ENCODE results near the gene SRGAP2C.
"Not testable (repeated sequence)": the region's sequence is repeated elsewhere in the genome, so short reads cannot be mapped to it uniquely, and the experiment has no call there.

Gene SRGAP2C

DNA sequence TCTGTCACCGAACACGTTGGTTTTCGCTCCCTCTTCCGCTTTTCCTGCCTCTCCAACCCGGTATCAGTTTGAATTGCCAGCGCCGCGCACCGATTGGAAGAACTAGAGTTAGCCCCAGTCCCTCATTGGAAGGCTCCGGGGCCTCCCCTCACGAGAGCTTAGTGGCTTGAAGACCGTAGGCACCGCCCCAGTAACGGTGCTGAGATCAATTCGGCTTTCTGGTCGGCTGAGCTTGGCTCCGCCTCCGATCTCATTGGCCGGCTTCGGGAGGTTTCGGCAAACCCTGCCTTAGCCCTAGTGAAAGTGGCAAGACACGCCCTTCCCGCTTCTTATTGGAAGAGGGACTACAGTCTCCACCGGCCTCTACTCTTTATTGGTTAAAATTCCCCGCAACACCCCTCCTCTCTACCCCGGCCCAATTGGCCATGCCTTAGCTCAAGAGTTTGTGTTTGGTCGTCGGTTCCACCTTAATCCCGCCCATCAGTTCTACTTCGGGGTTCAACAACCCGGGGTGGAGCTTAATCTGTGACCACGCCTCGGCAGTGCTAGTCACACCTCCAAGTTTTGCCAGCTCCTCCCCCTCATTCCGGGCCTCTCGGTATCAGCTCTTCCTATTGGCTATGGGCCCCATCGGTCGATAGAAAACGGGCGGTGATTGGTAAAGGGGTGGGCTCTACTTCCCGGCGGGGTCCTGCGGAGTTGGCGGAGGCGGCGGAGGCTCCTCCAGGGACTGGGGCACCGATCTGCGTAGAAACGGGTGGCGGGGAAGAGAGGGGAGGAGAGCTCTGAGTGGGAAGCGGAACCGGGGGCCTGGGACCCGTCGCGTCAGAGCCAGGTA is at the start of gene SRGAP2C, which contains the start of gene FAM72B:
TSS of gene SRGAP2C (plus strand) at position 686 of the 838 bp plus-strand sequence. CDS start 2,472 bp downstream, outside the sequence.
TSS of gene FAM72B (minus strand) at position 51 of the 838 bp plus-strand sequence. CDS start 851 bp downstream, outside the sequence.
- peak; percentile 79 for DNase-seq (ENCODE audit: low read depth, low spot score)

DNA sequence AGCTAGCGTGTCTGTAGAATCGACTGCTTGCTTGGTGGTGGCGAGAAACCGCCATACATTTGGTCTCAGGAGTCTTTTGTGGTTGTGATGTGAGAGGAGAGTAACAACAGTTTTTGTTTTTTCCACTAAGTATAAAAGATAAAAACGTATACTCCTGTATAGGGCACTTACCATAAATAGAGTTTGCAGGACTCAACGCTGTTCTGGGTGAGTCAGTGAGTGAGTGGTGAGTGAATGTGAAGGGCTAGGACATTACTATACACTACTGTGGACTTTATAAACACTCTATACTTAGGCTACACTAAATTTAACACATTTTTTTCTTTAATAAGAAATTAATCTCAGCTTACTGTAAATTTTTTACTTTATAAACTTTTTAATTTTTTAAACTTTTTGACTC is 44.4 kb upstream of the SRGAP2C start:
- DNase-seq (ENCODE audit: low read depth, low spot score) = not testable (repeated sequence)

DNA sequence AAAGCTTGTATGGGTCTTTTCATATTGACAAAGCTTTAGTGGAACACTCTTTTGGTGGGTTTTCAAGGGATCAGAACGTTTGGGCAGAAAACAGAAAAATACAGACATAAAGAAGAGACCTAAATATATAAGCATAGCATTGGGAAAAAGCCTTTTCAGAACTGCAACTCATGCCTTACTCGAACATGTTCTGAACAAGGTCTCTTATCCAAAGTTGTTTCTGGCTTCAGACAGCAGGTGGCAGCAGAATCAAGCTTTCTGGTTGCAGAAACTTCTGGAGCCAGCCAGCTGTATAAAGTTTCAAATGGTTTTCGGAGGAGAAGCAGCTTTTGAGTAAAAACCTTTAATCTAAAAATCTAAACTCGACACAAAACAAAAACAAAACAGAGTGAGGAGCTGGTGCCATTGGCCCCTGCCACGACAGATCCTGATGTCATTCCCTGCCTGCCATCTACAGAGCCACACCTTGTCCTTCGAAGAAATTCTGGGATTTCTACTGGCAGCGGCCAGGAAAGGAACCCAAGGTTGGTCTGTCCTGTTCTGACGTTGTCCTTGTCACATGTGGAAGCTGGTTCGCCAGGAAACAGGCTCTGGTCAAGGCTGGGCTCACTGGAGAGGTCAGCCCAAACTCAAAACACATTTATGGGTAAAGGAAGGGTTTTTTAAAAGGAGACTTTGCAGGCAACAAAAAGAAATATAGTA is 36.1 kb upstream of the SRGAP2C start:
- not testable (repeated sequence) for DNase-seq (ENCODE audit: low read depth, low spot score)

DNA sequence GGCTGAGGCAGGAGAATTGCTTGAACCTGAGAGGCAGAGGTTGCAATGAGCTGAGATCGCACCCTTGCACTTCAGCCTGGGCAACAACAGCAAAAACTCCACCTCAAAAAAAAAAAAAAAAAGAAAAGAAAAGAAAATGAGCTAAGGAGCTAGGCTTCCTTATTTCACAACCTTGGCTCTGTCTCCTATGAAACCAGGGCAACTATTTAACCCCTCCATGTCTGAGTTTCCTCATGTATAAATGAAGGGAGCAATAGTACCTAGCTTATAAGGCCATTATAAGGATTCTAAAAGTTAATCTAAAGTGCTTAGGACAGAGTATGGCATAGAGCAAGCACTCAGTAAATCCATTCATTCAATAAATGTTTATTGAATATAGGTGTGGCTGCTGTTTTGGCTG is 33.5 kb upstream of the SRGAP2C start:
- DNase-seq (ENCODE audit: low read depth, low spot score) = not testable (repeated sequence)

DNA sequence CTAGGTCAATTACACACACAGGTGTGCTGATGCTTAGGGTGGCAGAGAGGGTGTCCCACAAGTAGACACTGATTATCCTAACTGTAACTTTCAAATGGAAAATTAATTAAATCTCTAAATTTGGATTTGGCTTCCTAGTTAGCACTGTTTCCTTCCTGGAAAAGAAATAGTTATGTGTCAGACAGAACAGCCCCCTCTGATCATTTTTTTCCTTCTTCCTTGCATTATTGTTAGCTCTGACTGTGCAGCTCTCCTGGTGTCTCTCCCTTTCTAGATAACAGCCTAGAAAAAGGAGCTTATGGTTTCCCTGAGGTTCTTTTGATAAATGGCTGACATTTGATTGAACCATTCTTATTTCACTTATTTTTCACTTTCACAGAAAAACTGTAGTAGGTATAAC is 32.0 kb upstream of the SRGAP2C start:
- not testable (repeated sequence) for DNase-seq (ENCODE audit: low read depth, low spot score)

DNA sequence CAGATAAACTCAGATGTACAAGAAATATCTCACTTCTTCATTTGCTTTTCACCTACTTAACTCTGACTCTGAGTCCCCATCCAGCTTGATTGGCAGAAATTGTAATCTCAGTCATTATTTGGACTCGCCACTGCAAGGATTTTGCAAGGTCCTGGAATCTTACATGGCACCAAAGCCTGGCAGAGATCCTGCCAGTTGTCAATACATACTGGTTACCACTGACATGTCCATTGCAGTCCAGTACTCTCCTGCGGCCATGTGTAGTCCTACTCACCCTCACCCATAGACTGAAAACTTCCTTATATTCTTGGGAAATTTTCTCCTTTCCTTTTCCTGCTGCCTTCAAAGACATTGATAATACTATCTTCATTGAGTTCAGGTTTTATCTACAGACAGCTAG is 30.0 kb upstream of the SRGAP2C start:
- DNase-seq (ENCODE audit: low read depth, low spot score) = not testable (repeated sequence)

DNA sequence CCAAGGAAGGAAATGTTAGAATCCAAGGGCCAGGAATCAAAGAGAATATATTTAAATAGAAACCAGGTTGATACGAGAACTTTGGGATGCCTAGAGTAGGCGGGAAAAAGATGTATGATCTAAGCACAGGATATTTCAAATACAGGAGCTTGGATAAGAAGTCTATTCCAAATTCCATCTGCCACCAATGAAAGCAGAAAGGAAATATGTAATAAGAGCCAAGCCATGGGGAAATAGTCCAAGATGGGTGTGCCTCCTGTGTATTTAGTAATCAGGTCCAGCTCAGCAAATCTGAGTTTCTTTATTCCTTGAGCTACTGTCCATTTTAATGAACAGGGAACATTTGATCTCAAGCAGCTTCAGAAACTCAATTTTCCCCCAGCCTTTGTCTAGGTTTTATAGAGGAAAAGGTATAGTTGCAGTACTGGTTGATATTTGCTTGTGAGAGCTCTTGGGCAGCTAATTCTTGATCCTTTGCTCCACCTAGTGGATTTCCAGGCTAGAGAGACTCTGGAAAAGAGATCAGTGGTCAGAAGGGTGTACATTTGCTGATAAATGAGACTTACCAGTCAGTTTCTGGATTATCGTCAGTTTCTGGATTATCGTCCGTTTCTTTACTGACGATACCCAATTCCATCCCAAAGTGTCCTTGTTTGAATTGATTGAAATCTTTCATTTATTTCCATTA is 29.0 kb upstream of the SRGAP2C start:
- not testable (repeated sequence) for DNase-seq (ENCODE audit: low read depth, low spot score)

DNA sequence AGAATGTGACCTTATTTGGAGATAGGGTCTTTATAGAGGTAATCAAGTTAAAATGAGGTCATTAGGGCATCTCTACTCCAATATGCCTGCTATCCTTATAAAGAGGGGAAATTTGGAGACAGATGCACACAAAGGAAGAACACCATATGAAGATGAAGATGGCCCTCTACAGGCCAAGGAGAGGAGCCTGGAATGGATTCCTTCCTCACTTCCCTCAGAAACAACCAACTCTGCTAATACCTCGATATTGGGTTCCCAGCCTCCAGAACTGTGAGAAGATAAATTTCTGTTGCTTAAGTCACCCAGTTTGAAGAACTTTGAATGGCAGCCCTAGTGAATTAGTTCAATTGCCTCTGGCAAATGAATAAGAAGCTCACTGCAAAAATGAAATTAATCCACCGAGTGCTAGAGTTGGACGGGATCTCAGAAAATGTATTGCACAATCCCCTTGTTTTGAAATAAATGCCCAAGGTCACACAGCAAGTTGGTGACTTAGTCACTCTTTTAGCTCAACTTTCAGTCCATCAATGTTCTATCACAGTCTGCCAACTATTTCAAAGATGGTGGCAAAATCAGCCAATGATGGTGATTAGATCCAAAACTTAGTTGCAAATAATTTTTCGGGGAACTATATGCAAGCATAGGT is 27.7 kb upstream of the SRGAP2C start:
- not testable (repeated sequence) for DNase-seq (ENCODE audit: low read depth, low spot score)

DNA sequence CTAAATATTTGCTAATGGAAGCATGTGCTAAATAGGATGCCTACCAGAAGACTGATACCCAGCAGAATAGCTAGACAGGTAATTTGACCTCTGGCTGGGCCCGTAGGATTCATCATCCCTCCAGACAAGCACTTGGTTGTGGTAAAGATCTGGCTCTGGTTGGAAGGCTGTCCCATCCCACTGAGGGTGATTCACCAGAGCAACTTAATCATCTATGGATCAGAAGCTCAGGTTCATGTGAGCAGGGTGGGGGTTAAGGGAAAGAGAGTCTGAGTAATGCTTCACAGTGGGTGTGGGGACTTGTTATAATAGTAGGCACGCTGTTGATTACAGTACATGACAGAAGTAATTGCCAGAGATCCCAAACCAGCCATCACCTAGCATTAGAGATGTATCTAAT is 27.2 kb upstream of the SRGAP2C start:
- DNase-seq (ENCODE audit: low read depth, low spot score) = not testable (repeated sequence)

DNA sequence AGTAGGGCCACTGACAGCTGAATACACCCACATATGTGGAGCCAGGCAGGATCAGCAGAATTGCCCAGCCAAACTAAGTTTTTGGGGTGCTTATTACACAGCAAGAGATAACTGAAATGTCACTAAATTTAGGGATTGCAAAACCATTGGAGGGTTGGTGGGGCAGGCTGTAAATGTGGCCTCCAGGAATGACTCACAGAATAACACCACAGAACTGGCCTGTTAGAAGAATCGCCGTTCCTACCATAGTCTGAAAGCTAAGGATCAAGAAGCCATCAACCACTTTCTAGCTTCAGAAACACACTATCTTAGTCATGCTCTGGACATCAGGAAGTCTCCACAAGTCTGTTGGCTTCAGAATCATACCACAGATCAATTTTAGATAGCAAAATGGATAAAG is 24.7 kb upstream of the SRGAP2C start:
- not testable (repeated sequence) for DNase-seq (ENCODE audit: low read depth, low spot score)

DNA sequence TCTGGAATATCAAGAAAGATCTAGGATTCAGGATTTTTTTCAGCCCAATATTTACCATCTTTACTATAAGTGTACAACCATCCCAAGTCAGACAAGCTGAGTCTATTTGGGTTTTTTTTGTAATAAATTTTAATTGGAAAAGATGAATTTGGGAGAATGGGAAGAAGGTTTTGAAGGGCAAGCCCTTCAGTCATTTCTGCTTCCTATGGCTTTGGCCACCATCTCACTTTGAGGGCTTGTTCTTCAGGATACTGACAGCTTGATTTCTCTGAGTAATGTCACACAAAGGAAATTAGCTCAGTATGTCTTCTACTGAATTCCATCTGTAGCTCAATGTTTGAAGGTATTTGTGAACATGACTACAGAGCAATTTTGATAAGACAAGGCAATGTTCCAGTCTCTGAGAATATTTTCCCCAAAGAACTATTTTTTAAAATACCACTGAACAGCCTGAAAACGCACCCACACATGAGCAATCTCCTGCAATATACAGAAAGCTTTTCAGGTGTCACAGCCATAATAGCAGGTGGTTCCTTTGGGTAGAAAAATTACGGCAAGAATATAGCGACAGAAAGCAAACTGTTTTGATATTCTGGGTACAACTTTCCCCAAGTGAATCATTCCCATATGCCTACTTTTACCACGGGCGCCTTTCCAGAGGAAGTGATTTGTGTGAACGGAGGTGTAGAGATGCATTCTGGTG is 23.4 kb upstream of the SRGAP2C start:
- not testable (repeated sequence) for DNase-seq (ENCODE audit: low read depth, low spot score)

DNA sequence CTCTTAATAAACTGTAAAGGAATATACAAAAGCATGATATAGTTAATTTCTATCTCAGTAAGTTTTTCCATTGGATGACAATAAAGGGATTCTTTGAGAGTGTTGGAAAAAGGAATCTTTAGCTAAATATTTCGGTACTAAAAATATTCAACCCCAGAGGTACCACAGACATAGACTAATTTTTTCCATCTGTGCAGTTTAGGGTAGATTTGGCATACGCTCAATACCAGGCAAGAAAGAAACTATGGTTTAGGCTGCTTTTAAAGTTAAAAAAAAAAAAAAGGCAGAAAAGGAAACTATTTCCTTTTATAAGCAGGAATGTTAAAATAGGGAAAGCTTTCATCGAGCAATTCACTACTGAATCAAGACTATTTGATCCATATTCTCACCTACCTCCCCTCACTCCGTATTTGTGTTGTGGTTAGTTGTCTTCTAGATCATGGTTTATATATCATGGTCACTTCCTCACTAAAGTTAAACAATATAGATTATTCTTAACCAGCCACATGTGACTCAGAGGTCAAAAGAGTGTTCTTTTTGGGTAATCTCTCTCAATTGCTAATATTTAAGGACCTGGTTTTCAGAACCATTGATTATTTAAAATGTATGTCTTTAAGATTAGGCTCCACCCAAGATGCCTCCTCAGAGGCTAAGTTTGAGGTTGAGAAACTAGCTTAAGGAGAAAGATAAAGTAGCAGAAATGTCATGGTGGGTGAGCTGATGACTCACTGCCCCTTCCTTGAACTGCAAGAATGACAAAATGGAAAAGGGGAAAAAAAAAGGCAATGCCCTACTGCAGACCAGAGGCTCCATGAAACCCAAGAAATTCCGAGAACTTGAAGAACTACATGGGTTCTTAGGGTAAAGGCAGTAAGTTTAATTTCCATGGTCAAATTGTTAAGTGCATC is 20.7 kb upstream of the SRGAP2C start:
- not testable (repeated sequence) for DNase-seq (ENCODE audit: low read depth, low spot score)

DNA sequence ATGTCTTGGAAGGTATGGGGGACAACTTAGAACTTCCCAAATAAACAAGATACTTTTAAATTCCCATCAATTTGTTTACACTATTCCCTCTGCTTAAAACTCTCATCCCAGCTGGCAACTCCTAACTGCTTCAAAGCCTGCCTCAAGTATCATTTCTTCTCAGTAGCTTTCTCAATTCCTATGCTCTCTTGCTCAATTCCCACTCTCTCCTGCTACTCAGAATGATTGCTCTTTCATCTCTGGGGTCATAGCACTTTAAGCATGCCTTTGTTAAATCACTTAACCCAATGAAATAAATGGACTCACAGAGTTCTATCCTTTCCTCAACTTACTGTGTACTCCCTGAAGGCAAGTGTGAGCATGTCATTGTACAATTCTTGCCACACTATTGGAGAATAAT is 19.5 kb upstream of the SRGAP2C start:
- not testable (repeated sequence) for DNase-seq (ENCODE audit: low read depth, low spot score)

DNA sequence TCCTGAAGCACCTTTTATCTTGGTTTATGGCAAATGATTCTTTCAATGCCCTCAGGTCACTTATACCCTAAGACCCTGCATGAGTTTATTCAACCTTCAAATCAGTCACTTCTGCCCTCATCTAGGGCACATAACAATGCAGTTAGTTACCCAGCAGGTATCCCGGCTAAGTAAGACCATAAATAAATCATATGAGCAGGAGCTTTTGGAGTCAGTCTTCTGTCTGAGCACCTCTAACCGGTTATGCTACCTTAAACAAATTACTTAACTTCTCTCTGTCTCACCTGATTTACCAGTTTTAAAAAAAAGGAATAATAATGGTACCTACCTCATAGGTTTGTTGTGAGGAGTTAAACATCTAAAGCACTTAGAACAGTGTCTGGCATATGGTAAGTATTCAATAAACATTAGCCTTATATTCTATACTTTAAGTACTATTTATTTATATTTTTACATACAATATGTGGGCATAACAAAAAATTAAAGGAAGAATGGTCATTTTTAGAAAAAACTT is 17.5 kb upstream of the SRGAP2C start:
- not testable (repeated sequence) for DNase-seq (ENCODE audit: low read depth, low spot score)

DNA sequence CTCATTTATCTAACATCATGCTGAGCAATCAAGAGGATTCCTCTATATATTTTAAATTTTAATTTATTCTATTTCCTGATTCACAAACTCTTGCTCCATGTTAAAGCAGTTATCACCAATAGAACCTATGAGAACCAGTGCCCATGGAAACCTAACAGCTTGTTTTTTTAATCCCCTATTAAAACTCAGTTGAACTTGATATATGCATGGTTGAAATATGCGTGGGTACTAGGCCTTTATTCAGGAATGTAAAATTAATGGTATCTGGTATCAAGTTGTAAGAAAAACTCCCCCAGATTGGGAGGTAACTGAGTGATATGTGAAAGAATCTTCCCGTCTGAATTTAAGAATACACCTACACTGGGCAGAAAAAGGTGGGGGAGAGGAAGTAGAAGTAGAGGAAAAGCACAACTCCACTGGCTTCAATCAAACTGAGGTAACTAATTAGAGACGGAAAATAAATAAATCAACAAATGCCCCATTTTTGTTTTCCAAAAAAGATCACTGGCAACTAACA is 16.6 kb upstream of the SRGAP2C start:
- not testable (repeated sequence) for DNase-seq (ENCODE audit: low read depth, low spot score)

DNA sequence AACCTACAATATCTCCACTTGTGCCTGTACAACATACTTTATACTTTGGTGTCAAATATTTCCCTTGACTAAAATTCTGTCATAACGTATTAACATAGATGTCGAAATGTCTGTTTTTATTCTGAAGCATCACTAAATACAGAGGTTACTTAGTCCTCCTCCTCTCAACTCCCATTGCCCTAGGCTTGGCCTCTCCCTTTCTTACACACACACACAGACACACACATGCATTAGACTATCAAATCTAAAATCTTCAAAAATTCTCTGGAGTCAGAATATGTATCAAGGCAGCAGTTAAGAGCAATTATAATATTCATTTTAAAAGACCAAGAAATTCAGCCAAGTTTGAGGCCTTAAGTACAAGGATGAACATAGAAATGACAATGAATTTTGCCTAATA is 8.1 kb upstream of the SRGAP2C start:
- not testable (repeated sequence) for DNase-seq (ENCODE audit: low read depth, low spot score)

DNA sequence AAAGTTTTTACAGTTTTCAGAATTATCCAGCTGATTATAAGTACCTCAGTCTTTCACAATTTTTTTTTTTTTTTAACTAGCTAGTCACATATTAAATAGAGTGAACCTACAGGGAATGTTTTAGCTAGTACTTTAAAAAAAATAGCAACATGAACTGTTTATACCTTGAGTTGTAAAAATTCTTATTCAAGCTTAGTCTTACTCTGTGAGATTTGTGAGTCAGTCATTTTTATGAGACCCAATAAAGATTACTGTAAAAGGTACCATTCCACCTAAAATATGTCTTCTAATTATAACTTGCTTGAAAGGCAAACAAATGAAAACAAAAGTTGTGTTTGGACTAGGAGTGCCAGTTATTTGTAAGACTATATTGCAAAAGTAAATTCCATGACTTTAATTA is 6.6 kb upstream of the SRGAP2C start:
- not testable (repeated sequence) for DNase-seq (ENCODE audit: low read depth, low spot score)

DNA sequence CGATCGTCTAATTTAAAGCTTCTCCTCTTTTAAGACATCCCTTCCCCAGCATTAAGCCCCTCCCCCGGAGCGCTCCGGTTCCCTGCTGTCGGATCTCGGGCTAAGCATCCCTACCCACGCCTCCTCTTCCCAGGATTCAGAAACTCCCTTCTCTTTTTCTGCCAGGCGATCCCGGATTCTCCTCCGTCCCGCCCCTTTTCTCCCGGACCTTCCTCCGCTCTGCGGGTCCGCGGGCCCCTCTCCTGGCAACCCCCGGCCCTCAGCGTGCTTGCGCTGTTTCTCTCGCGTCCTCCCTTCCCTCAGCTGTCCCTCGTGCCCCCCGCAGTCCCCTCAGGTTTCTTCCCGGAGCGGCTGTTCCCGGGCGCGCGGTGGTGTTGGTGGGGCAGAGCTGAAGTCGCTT is 908 bp upstream of the SRGAP2C start:
- DNase-seq (ENCODE audit: low read depth, low spot score) = not testable (repeated sequence)

DNA sequence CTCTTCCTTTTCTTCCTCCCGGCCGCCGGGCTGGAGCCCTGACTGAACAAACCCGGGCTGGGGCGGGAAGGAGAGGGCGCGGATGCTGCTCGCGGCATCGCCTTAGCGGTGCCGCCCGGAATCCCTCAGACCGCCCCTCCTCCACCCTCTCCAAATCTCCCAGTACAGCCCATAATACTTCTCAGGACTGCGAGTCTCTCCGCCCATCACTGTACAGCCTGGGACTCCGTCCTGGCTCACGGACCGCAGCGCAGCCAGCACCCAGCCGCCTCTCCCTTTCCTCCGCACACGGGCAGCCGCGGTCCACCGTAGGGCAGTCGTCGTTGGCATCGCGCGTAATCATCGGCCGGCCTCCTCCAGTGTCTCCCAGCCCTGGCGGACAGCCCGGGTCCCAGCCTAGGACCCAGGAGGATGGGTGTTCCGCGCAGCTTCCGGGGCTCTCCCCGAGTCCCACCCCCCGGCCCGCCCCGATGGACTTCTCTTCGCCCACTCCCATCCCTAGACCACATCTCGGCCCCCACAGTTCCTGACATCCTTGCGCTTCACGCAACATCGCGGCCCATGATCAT is 449 bp downstream of the SRGAP2C start:
- DNase-seq (ENCODE audit: low read depth, low spot score) = not testable (repeated sequence)
